GM19468 (cell line): Measurements from ENCODE around the gene NCOA6.

Experiments used
- ATAC-seq: cut with Tn5 transposase; IDR thresholded peaks from one replicate; pipeline ENCODE4 v1.9.1; 2021; ENCODE audit warnings: mild to moderate bottlenecking, moderate library complexity, moderate number of reproducible peaks; ENCODE audit not compliant: unreplicated experiment; ENCODE audit errors: extremely low read depth

NCOA6 gene

DNA sequence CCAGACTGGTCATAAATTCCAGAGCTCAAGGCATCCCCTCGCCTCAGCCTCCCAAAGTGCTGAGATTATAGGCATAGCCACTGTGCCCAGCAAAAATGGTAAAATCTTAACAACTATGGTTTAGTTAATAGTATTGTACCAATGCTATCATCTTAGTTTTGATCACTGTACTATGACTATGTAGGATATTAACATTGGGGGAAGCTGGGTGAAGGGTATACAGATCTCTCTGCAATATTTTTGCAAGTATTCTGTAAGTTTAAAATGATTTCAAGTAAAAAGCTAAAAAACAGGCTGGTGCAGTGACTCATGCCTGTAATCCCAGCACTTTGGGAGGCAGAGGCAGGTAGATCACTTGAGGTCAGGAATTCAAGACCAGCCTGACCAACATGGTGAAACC is 156.4 kb downstream of the NCOA6 start:
- ATAC-seq = no peak
